Astrocyte of the cerebellum (primary cell): Measurements from ENCODE around the gene CARD11.

Experiments used
- DNase-seq: peaks from one replicate; pipeline ENCODE4 v3.0.0-alpha.2; 2011; ENCODE audit warnings: low read depth
- H3K4me3 ChIP-seq: 2 replicates; pipeline ENCODE4 v1.5.1; 2011; ENCODE audit warnings: mild to moderate bottlenecking, low read depth, low read length, moderate library complexity
- in situ Hi-C: cut with HindIII; loops from 2 replicates; pipeline ENCODE4 v1.10.0; 2017; ENCODE audit warnings: low sequenced_read_pairs
- TF ChIP-seq, protein P1 (sequence below): IDR thresholded peaks from 2 replicates; pipeline ENCODE4 v1.5.1; 2012; ENCODE audit warnings: low read length, low read depth, moderate library complexity, mild to moderate bottlenecking; ENCODE audit errors: missing control alignments

CARD11 gene

DNA sequence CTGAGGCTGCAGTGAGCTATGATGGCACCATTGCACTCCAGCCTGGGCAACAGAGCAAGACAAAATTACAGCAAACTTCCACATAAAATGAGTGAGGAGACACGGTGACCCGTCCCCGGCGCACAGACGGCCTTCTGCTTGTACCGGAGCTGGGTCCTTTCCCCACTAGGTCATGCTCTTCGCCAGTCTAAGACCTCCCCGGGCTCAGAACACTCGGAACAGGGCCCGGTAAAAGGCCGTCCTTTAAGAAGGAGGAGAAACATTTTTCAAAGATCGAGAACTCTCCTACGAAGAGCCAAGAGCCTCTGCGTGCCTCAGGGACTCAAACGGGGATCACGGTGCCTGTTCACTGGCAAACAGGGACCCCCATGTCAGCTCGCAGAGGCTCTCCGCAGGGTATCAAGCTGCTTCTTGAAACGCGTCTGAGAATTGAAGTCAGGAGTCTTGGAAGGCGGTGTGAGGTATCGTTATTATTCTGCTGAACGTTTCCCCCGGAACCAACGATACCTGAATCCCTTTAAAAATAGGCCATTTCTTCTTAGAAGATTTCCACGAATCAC lies 9.0 kb downstream of the CARD11 start:
- no peak for DNase-seq
- H3K4me3 ChIP-seq = no peak overlapping the region
- in situ Hi-C loops = no loop called here
- TF ChIP-seq, protein P1, sequence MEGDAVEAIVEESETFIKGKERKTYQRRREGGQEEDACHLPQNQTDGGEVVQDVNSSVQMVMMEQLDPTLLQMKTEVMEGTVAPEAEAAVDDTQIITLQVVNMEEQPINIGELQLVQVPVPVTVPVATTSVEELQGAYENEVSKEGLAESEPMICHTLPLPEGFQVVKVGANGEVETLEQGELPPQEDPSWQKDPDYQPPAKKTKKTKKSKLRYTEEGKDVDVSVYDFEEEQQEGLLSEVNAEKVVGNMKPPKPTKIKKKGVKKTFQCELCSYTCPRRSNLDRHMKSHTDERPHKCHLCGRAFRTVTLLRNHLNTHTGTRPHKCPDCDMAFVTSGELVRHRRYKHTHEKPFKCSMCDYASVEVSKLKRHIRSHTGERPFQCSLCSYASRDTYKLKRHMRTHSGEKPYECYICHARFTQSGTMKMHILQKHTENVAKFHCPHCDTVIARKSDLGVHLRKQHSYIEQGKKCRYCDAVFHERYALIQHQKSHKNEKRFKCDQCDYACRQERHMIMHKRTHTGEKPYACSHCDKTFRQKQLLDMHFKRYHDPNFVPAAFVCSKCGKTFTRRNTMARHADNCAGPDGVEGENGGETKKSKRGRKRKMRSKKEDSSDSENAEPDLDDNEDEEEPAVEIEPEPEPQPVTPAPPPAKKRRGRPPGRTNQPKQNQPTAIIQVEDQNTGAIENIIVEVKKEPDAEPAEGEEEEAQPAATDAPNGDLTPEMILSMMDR = no peak

DNA sequence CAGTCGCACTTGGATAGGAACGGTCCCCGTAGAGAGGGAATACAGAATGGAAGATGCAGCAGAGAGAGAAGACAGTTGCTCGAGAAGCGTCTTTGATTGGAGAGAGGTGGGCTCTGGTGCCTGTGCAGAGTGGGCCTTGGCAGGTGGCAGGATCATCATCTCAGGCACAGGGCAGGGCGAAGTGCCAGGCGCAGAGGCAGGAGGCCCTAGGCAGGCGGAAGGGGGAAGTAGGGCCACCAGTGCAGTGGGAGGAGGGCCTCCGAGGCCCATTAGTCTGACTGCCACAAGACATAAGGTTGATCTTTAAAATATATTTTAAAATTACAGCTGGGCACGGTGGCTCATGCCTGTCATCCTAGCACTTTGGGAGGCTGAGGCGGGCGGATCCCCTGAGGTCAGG lies 10.1 kb downstream of the CARD11 start:
- H3K4me3 ChIP-seq = no peak overlapping the region
- DNase-seq = no peak
- in situ Hi-C loops = no loop called here
- TF ChIP-seq, protein P1 = no peak

DNA sequence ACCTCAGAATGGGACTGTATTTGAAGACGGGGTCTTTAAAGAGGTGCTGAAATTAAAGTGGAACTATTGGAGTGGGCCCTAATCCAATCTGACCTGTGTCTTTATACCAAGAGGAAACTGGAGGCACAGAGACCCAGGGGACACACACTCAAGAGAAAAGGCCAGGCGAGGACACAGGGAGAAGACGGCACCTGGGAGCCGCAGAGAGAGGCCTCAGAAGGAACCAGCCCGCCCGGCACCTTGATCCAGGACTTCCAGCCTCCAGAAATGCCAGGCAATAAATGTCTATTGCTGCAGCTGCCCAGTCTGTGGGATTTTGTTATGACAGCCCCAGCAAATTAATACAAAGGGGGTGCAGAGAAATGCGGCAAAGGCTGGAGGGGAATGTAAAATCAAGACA lies 10.5 kb downstream of the CARD11 start:
- TF ChIP-seq, protein P1 = no peak
- no peak overlapping the region for H3K4me3 ChIP-seq
- in situ Hi-C loops = no loop called here
- DNase-seq = no peak

DNA sequence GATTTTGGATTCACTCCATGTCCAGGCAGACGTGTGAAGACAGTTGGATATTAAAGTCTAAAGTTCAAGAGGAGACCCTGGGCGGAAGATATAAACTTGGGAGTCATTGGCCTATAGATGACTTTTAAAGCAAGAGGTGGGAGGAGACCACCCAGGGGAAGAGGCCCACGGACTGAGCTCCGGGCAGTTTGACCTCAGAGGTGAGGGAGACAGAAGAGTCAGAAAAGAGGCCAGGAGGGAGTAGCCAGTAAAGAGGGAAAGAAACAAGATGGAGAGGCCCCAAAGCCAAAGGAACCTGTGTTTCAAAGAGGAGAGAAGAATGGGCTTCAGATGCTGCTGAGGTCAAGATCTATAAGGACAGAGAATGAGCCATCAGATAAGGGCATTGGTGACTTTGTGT lies 11.4 kb downstream of the CARD11 start:
- no peak for DNase-seq
- in situ Hi-C loops = no loop called here
- no peak overlapping the region for H3K4me3 ChIP-seq
- TF ChIP-seq, protein P1 = no peak

DNA sequence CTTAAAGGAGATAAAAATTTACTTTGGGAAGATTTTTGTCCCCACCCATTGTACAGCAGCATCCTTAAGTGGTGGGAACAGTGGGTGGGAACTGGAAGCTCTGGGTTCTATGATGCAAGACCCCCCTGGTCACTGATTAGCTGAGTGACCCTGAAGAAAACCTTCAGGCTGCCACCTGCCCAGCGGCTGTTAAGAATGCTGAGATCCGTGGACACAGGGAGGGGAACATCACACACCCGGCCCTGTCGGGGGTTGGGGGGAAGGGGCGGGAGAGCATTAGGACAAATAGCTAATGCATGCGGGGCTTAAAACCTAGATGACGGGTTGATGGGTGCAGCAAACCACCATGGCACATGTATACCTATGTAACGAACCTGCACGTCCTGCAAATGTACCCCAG lies 14.5 kb downstream of the CARD11 start:
- TF ChIP-seq, protein P1 = no peak
- no peak overlapping the region for H3K4me3 ChIP-seq
- in situ Hi-C loops = no loop called here
- no peak for DNase-seq

DNA sequence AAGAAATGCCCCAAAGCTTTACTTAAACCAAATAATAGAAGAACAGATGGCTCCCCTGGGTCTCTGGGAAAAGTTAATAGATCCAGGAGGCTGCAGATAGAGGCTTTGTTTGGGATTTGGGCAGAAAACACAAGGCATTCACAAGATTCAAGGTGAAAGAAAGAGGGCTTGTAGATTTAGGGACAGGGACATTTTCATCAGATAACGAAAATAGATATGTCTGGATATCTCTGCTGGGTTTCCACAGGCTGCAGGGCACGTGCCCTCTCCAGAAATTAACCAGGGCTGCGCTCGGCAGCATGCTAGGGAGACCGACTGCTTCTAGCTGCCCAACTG lies 14.9 kb downstream of the CARD11 start:
- no peak overlapping the region for H3K4me3 ChIP-seq
- TF ChIP-seq, protein P1 = no peak
- in situ Hi-C loops = no loop called here
- no peak for DNase-seq
